Measurements from ENCODE around the gene EPC2.

The EPC2 gene

GRCh38 chr2:148814860-148815419 is 170.4 kb downstream of the EPC2 start:
- no peak for DNase-seq (ENCODE audit: extremely low spot score)
- ChIA-PET POLR2A (no interaction called here), CTCF (no interaction called here)
- TF ChIP-seq HDGF (IDR thresholded peaks at IDR 0.05; ENCODE audit: borderline replicate concordance) (no peak), SUZ12 (IDR thresholded peaks at IDR 0.05) (no peak), ELF4 (IDR thresholded peaks at IDR 0.05) (no peak), LEF1 (IDR thresholded peaks at IDR 0.05; ENCODE audit: borderline replicate concordance) (no peak), BHLHE40 (IDR thresholded peaks at IDR 0.05; ENCODE audit: borderline replicate concordance) (no peak), FOXA1 (IDR thresholded peaks at IDR 0.05) (no peak), NFRKB (IDR thresholded peaks at IDR 0.05) (no peak), PKNOX1 (IDR thresholded peaks at IDR 0.05) (no peak), FOXK2 (IDR thresholded peaks at IDR 0.05) (no peak), FOXM1 (IDR thresholded peaks at IDR 0.05; ENCODE audit: borderline replicate concordance) (no peak), L3MBTL2 (conservative IDR thresholded peaks at IDR 0.05) (no peak), ZNF384 (IDR thresholded peaks at IDR 0.05) (no peak), TARDBP (IDR thresholded peaks at IDR 0.05) (no peak), ARNT (IDR thresholded peaks at IDR 0.05) (no peak)

GRCh38 chr2:148816176-148816575 is 171.6 kb downstream of the EPC2 start:
- CTCF ChIA-PET = no interaction called here
- DNase-seq (ENCODE audit: extremely low spot score) = no peak
- TF ChIP-seq FOXK2 (IDR thresholded peaks at IDR 0.05) = no peak
- TF ChIP-seq L3MBTL2 (conservative IDR thresholded peaks at IDR 0.05) = no peak
- TF ChIP-seq BHLHE40 (IDR thresholded peaks at IDR 0.05; ENCODE audit: borderline replicate concordance) = no peak
- no peak for TF ChIP-seq TARDBP (IDR thresholded peaks at IDR 0.05)
- no peak for TF ChIP-seq ELF4 (IDR thresholded peaks at IDR 0.05)
- no peak for TF ChIP-seq SP1 (IDR thresholded peaks at IDR 0.05)
- no peak for TF ChIP-seq SUZ12 (IDR thresholded peaks at IDR 0.05)
- no peak for TF ChIP-seq ARNT (IDR thresholded peaks at IDR 0.05)
- TF ChIP-seq CTBP1 (IDR thresholded peaks at IDR 0.05; ENCODE audit: borderline replicate concordance) = no peak
- no peak for TF ChIP-seq FOXM1 (IDR thresholded peaks at IDR 0.05; ENCODE audit: borderline replicate concordance)
- TF ChIP-seq FOXA1 (IDR thresholded peaks at IDR 0.05) = no peak
- no peak for TF ChIP-seq ZNF384 (IDR thresholded peaks at IDR 0.05)
- no peak for TF ChIP-seq HDGF (IDR thresholded peaks at IDR 0.05; ENCODE audit: borderline replicate concordance)
- no peak for TF ChIP-seq PKNOX1 (IDR thresholded peaks at IDR 0.05)
- POLR2A ChIA-PET = no interaction called here

- ChIA-PET POLR2A (no interaction called here), CTCF (no interaction called here)
- TF ChIP-seq FOXK2 (IDR thresholded peaks at IDR 0.05) = no peak
- no peak for TF ChIP-seq NFRKB (IDR thresholded peaks at IDR 0.05)
- no peak for TF ChIP-seq ARNT (IDR thresholded peaks at IDR 0.05)
- no peak for TF ChIP-seq L3MBTL2 (conservative IDR thresholded peaks at IDR 0.05)
- TF ChIP-seq TARDBP (IDR thresholded peaks at IDR 0.05) = no peak
- TF ChIP-seq LEF1 (IDR thresholded peaks at IDR 0.05; ENCODE audit: borderline replicate concordance) = no peak
- TF ChIP-seq FOXA1 (IDR thresholded peaks at IDR 0.05) = no peak
- no peak for TF ChIP-seq SP1 (IDR thresholded peaks at IDR 0.05)
- no peak for TF ChIP-seq ZNF384 (IDR thresholded peaks at IDR 0.05)
- TF ChIP-seq BHLHE40 (IDR thresholded peaks at IDR 0.05; ENCODE audit: borderline replicate concordance) = no peak
- DNase-seq (ENCODE audit: extremely low spot score) = no peak
Measured at GRCh38 chr2:148817210-148817708, 172.7 kb downstream of the EPC2 start.

- ChIA-PET CTCF (no interaction called here), POLR2A (no interaction called here)
- TF ChIP-seq L3MBTL2 (conservative IDR thresholded peaks at IDR 0.05) (no peak), NFRKB (IDR thresholded peaks at IDR 0.05) (no peak), FOXK2 (IDR thresholded peaks at IDR 0.05) (no peak), TARDBP (IDR thresholded peaks at IDR 0.05) (no peak), ARNT (IDR thresholded peaks at IDR 0.05) (no peak), LEF1 (IDR thresholded peaks at IDR 0.05; ENCODE audit: borderline replicate concordance) (no peak), SP1 (IDR thresholded peaks at IDR 0.05) (no peak), CTBP1 (IDR thresholded peaks at IDR 0.05; ENCODE audit: borderline replicate concordance) (no peak)
- DNase-seq (ENCODE audit: extremely low spot score) = no peak
Measured at GRCh38 chr2:148819019-148819585, 174.6 kb downstream of the EPC2 start.

DNA sequence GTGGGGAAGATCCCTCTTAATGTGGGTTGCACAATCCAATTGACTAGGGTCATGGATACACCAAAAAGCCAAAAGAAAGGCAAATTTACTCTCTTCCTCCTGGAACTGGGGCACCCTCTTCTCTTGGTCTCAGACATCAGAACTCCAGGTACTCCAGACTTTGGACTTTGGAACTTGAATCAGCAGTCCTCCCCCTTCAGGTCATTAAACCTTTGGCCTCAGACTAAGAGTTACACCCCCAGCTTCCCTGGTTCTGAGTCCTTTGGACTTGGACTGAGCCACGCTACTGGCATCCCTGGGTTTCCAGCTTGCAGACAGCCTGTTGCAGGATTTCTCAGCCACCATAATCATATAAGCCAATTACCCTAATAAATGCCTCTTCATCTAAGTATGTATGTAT is 179.6 kb downstream of the EPC2 start:
- no peak for TF ChIP-seq FOXM1 (IDR thresholded peaks at IDR 0.05; ENCODE audit: borderline replicate concordance)
- no peak for TF ChIP-seq LEF1 (IDR thresholded peaks at IDR 0.05; ENCODE audit: borderline replicate concordance)
- TF ChIP-seq SUZ12 (IDR thresholded peaks at IDR 0.05) = no peak
- no peak for TF ChIP-seq FOXK2 (IDR thresholded peaks at IDR 0.05)
- no peak for TF ChIP-seq FOXA1 (IDR thresholded peaks at IDR 0.05)
- TF ChIP-seq PKNOX1 (IDR thresholded peaks at IDR 0.05) = no peak
- TF ChIP-seq ARNT (IDR thresholded peaks at IDR 0.05) = no peak
- TF ChIP-seq ELF4 (IDR thresholded peaks at IDR 0.05) = no peak
- no peak for TF ChIP-seq TARDBP (IDR thresholded peaks at IDR 0.05)
- CTCF ChIA-PET = no interaction called here
- POLR2A ChIA-PET = no interaction called here

GRCh38 chr2:148826791-148827190 is 182.2 kb downstream of the EPC2 start:
- ChIA-PET CTCF (no interaction called here), POLR2A (no interaction called here)
- DNase-seq (ENCODE audit: extremely low spot score) = no peak
- TF ChIP-seq NFRKB (IDR thresholded peaks at IDR 0.05) (no peak), SUZ12 (IDR thresholded peaks at IDR 0.05) (no peak), BHLHE40 (IDR thresholded peaks at IDR 0.05; ENCODE audit: borderline replicate concordance) (no peak), CTBP1 (IDR thresholded peaks at IDR 0.05; ENCODE audit: borderline replicate concordance) (no peak), FOXA1 (IDR thresholded peaks at IDR 0.05) (no peak), ZNF384 (IDR thresholded peaks at IDR 0.05) (no peak), FOXK2 (IDR thresholded peaks at IDR 0.05) (no peak), TARDBP (IDR thresholded peaks at IDR 0.05) (no peak), SP1 (IDR thresholded peaks at IDR 0.05) (no peak), LEF1 (IDR thresholded peaks at IDR 0.05; ENCODE audit: borderline replicate concordance) (no peak), ARNT (IDR thresholded peaks at IDR 0.05) (no peak), ELF4 (IDR thresholded peaks at IDR 0.05) (no peak), FOXM1 (IDR thresholded peaks at IDR 0.05; ENCODE audit: borderline replicate concordance) (no peak), L3MBTL2 (conservative IDR thresholded peaks at IDR 0.05) (no peak), PKNOX1 (IDR thresholded peaks at IDR 0.05) (no peak), HDGF (IDR thresholded peaks at IDR 0.05; ENCODE audit: borderline replicate concordance) (no peak)

More for the DNA sequence above, 179.6 kb downstream of the EPC2 start:
- no peak for DNase-seq (ENCODE audit: extremely low spot score)
